Measurements from ENCODE around the gene F7. TPM values are rescaled to one million over a fixed set of nuclear protein-coding genes. Genes with fewer than 3 reads are reported as not detected.

The F7 gene
- total RNA-seq, 1 experiment from 2014 or later, result 0.26 TPM

- TF ChIP-seq OVOL2 (CRISPR knock-in tag; IDR thresholded peaks at IDR 0.05; ENCODE audit: borderline replicate concordance) (no peak), ATF2 (CRISPR knock-in tag; IDR thresholded peaks at IDR 0.05; ENCODE audit: borderline replicate concordance, low read depth) (no peak), SOX15 (CRISPR knock-in tag; IDR thresholded peaks at IDR 0.05) (no peak), JAZF1 (CRISPR knock-in tag; IDR thresholded peaks at IDR 0.05) (no peak), IRF1 (CRISPR knock-in tag; IDR thresholded peaks at IDR 0.05) (no peak), MLX (CRISPR knock-in tag; IDR thresholded peaks at IDR 0.05) (no peak), ZNF263 (CRISPR knock-in tag; IDR thresholded peaks at IDR 0.05; ENCODE audit: low read depth) (no peak)
- DNase-seq (ENCODE audit: low spot score) (no peak), ATAC-seq (no peak; the same call in 1 of the 2 replicates)
- Mint-ChIP-seq H3K4me1 (peaks cover 25% of the 10 kb centered on the region), H3K36me3 (no peaks in the 10 kb centered on the region), H3K27me3 (ENCODE audit: low read depth) (peaks cover 2% of the 10 kb centered on the region; the same call in 1 of the 2 replicates), H3K27ac (no peak within 1 kb of the TSS), H3K4me3 (no peak within 1 kb of the TSS), H3K9me3 (peaks cover 12% of the 10 kb centered on the region)
- ChIA-PET CTCF (interaction anchor here (0.6 to 1.2 kb wide), 2 partner anchors 68 to 80 kb away, joined by 3 to 5 read pairs; no protein-coding TSS in a partner anchor), POLR2A (interaction anchor here (0.6 kb wide), 1 partner anchor 60 kb away, joined by 3 read pairs; no protein-coding TSS in a partner anchor)
These were observed 52.5 kb downstream of the F7 start, which contains the start of gene PROZ for GRCh38 chr13:113157929-113158747. PROZ (plus strand) TSS chr13:113158648; CDS start chr13:113158661, 13 bp downstream.

- ATAC-seq, result peak; percentile 9; the same call in 1 of the 2 replicates
These were observed 53.4 kb downstream of the F7 start for GRCh38 chr13:113158946-113159345.

More at GRCh38 chr13:113158946-113159345, 53.4 kb downstream of the F7 start:
- ChIA-PET CTCF (interaction anchor here (1.0 kb wide), 1 partner anchor 129 kb away, joined by 3 read pairs; no protein-coding TSS in a partner anchor), POLR2A (no interaction called here)
- Mint-ChIP-seq H3K4me1 (peaks cover 27% of the 10 kb centered on the region), H3K9me3 (peaks cover 12% of the 10 kb centered on the region), H3K27ac (no peak overlapping the region), H3K36me3 (no peaks in the 10 kb centered on the region), H3K4me3 (no peak overlapping the region), H3K27me3 (ENCODE audit: low read depth) (peaks cover 2% of the 10 kb centered on the region; the same call in 1 of the 2 replicates)
- DNase-seq (ENCODE audit: low spot score), result no peak
- TF ChIP-seq ATF1 (CRISPR knock-in tag; IDR thresholded peaks at IDR 0.05), result no peak
- TF ChIP-seq ZNF138 (CRISPR knock-in tag; conservative IDR thresholded peaks at IDR 0.05), result no peak
- no peak for TF ChIP-seq SP1 (CRISPR knock-in tag; conservative IDR thresholded peaks at IDR 0.05)
- no peak for TF ChIP-seq IRF2 (CRISPR knock-in tag; IDR thresholded peaks at IDR 0.05; ENCODE audit: borderline replicate concordance, low read depth)
- TF ChIP-seq ZNF425 (CRISPR knock-in tag; conservative IDR thresholded peaks at IDR 0.05), result no peak
- no peak for TF ChIP-seq NFYB (CRISPR knock-in tag; conservative IDR thresholded peaks at IDR 0.05; ENCODE audit: low read depth)
- TF ChIP-seq GTF2I (CRISPR knock-in tag; conservative IDR thresholded peaks at IDR 0.05), result no peak
- TF ChIP-seq CREM (CRISPR knock-in tag; IDR thresholded peaks at IDR 0.05), result no peak
- no peak for TF ChIP-seq FOXJ3 (CRISPR knock-in tag; IDR thresholded peaks at IDR 0.05; ENCODE audit: borderline replicate concordance)
- no peak for TF ChIP-seq MXD4 (CRISPR knock-in tag; IDR thresholded peaks at IDR 0.05; ENCODE audit: borderline replicate concordance)
- TF ChIP-seq E2F1 (CRISPR knock-in tag; IDR thresholded peaks at IDR 0.05), result no peak
- TF ChIP-seq TCF7 (CRISPR knock-in tag; IDR thresholded peaks at IDR 0.05; ENCODE audit: low read depth), result no peak
- TF ChIP-seq ZNF512 (CRISPR knock-in tag; IDR thresholded peaks at IDR 0.05; ENCODE audit: borderline replicate concordance), result no peak

All from WTC11 (cell line).